IMR-90 (cell line): ENCODE data around the gene MBNL3. TPM values are rescaled to one million over a fixed set of nuclear protein-coding genes. Genes with fewer than 3 reads are reported as not detected.

Source experiments
- ATAC-seq: fragments of 200-7000 bp; cut with Tn5 transposase; 2 replicates; pipeline ENCODE4 v1.9.1; 2020; ENCODE audit warnings: low read depth, mild to moderate bottlenecking, moderate library complexity
- BruUV-seq: library from RNA; stranded (reverse); fragments of 400-500 nt; replicated peaks from 2 replicates; lab custom pipeline; 2021; lab: Mats Ljungman, UMichigan
- CTCF ChIA-PET: fragments of 300-600 bp; formaldehyde crosslinking; extraction: SDS; loops from one replicate; lab custom pipeline; 2021; ENCODE audit warnings: antibody characterized with exemption; lab: Yijun Ruan, JAX
- POLR2A ChIA-PET: fragments of 300-600 bp; sonication (Branson Sonifier 250); formaldehyde crosslinking; loops from one replicate; lab custom pipeline; 2022; ENCODE audit warnings: antibody characterized with exemption; ENCODE audit not compliant: unreplicated experiment; lab: Charles Lee
- DNase-seq: peaks from one replicate; pipeline ENCODE4 v3.0.0; 2013
- H2AFZ ChIP-seq: replicated peaks from 2 replicates; pipeline ENCODE3; 2013; ENCODE audit warnings: low read length, mild to moderate bottlenecking; ENCODE audit not compliant: poor library complexity
- H2AK5ac ChIP-seq: 2 replicates; pipeline ENCODE4 v1.6.1; 2013; ENCODE audit warnings: low read depth, low read length, inconsistent platforms
- H2AK9ac ChIP-seq: replicated peaks from 2 replicates; pipeline ENCODE3; 2013; ENCODE audit warnings: mild to moderate bottlenecking, low read depth, low read length, moderate library complexity; ENCODE audit not compliant: poor library complexity
- H2BK120ac ChIP-seq: 2 replicates; pipeline ENCODE4 v1.6.1; 2013; ENCODE audit warnings: low read depth, low read length, inconsistent platforms
- H2BK15ac ChIP-seq: 3 replicates; pipeline ENCODE4 v1.6.1; 2013; ENCODE audit warnings: low read depth, low read length, inconsistent platforms
- H2BK20ac ChIP-seq: 2 replicates; pipeline ENCODE4 v1.6.1; 2013; ENCODE audit warnings: low read depth, mild to moderate bottlenecking, inconsistent platforms, low read length, moderate library complexity
- H2BK5ac ChIP-seq: 2 replicates; pipeline ENCODE4 v1.6.1; 2013; ENCODE audit warnings: mild to moderate bottlenecking, low read depth, low read length, inconsistent platforms; ENCODE audit not compliant: poor library complexity, severe bottlenecking
- H3K14ac ChIP-seq: replicated peaks from 2 replicates; pipeline ENCODE4 v1.6.1; 2013; ENCODE audit warnings: low read depth, low read length, inconsistent platforms
- H3K18ac ChIP-seq: 2 replicates; pipeline ENCODE4 v1.6.1; 2013; ENCODE audit warnings: low read depth, low read length, control low read depth
- H3K23ac ChIP-seq: 2 replicates; pipeline ENCODE4 v1.6.1; 2013; ENCODE audit warnings: low read depth, low read length, inconsistent platforms
- H3K27ac ChIP-seq: 2 replicates; pipeline ENCODE4 v1.5.1; 2013; ENCODE audit warnings: mild to moderate bottlenecking, control low read depth, low read length; ENCODE audit not compliant: insufficient read depth
- H3K27me3 ChIP-seq: 2 replicates; pipeline ENCODE4 v1.6.1; 2013; ENCODE audit warnings: low read length; ENCODE audit not compliant: control insufficient read depth, insufficient read depth
- H3K36me3 ChIP-seq: 2 replicates; pipeline ENCODE4 v1.6.1; 2013; ENCODE audit warnings: low read length, mixed read lengths; ENCODE audit not compliant: control insufficient read depth, insufficient read depth
- H3K4ac ChIP-seq: 2 replicates; pipeline ENCODE4 v1.6.1; 2013; ENCODE audit warnings: low read depth, low read length, inconsistent platforms
- H3K4me1 ChIP-seq: 2 replicates; pipeline ENCODE4 v1.6.1; 2013; ENCODE audit warnings: low read length, mixed read lengths; ENCODE audit not compliant: control insufficient read depth, insufficient read depth
- H3K4me2 ChIP-seq: 2 replicates; pipeline ENCODE4 v1.6.1; 2013; ENCODE audit warnings: low read depth, mild to moderate bottlenecking, control low read depth, low read length, moderate library complexity
- H3K4me3 ChIP-seq: 2 replicates; pipeline ENCODE4 v1.5.1; 2013; ENCODE audit warnings: low read depth, mild to moderate bottlenecking, control low read depth, low read length, moderate library complexity; ENCODE audit not compliant: insufficient read depth
- H3K56ac ChIP-seq: 2 replicates; pipeline ENCODE4 v1.6.1; 2013; ENCODE audit warnings: low read length, inconsistent platforms; ENCODE audit not compliant: insufficient read depth; ENCODE audit errors: extremely low read depth
- H3K79me1 ChIP-seq, 2 experiments: 2 replicates each; pipeline ENCODE4 v1.6.1; 2013; ENCODE audit warnings: low read length in 2 of 2, inconsistent platforms in 1 of 2, low read depth in 1 of 2
- H3K9ac ChIP-seq: 2 replicates; pipeline ENCODE4 v1.6.1; 2013; ENCODE audit warnings: low read depth, low read length, control low read depth
- H3K9me1 ChIP-seq: 2 replicates; pipeline ENCODE4 v1.6.1; 2013; ENCODE audit warnings: low read length, inconsistent platforms; ENCODE audit not compliant: insufficient read depth
- H3K9me3 ChIP-seq: 2 replicates; pipeline ENCODE4 v1.6.1; 2013; ENCODE audit warnings: low read length; ENCODE audit not compliant: control insufficient read depth, insufficient read depth
- H4K20me1 ChIP-seq: 2 replicates; pipeline ENCODE4 v1.6.1; 2013; ENCODE audit warnings: low read length, inconsistent platforms; ENCODE audit not compliant: insufficient read depth
- H4K5ac ChIP-seq: 2 replicates; pipeline ENCODE4 v1.6.1; 2013; ENCODE audit warnings: mild to moderate bottlenecking, low read depth, low read length, control low read depth
- H4K8ac ChIP-seq, 2 experiments: 2 replicates each; pipeline ENCODE4 v1.6.1; 2013; ENCODE audit warnings: low read depth in 2 of 2, low read length in 2 of 2, control low read depth in 1 of 2, inconsistent platforms in 1 of 2
- H4K91ac ChIP-seq: 2 replicates; pipeline ENCODE4 v1.6.1; 2013; ENCODE audit warnings: low read depth, low read length, inconsistent platforms; ENCODE audit not compliant: insufficient read depth
- CEBPB ChIP-seq: IDR thresholded peaks from 2 replicates; pipeline ENCODE4 v1.6.1; 2012; ENCODE audit warnings: low read depth, low read length, improper control_type of control experiment
- CHD1 ChIP-seq: IDR thresholded peaks from 2 replicates; pipeline ENCODE4 v1.6.1; 2012; ENCODE audit warnings: low read depth, low read length, improper control_type of control experiment
- FOS ChIP-seq: fragments of 150-350 bp; IDR thresholded peaks from 2 replicates; pipeline ENCODE4 v1.6.1; 2016; ENCODE audit warnings: low read depth, low read length
- MAZ ChIP-seq: IDR thresholded peaks from 2 replicates; pipeline ENCODE4 v1.6.1; 2012; ENCODE audit warnings: low read depth, mild to moderate bottlenecking, low read length, improper control_type of control experiment, moderate library complexity, borderline replicate concordance
- MXI1 ChIP-seq: IDR thresholded peaks from 2 replicates; pipeline ENCODE4 v1.6.1; 2012; ENCODE audit warnings: low read depth, mild to moderate bottlenecking, low read length, moderate library complexity, borderline replicate concordance
- POLR2A ChIP-seq: IDR thresholded peaks from 2 replicates; pipeline ENCODE4 v1.6.1; 2012; ENCODE audit warnings: mild to moderate bottlenecking, low read depth, low read length
- RCOR1 ChIP-seq: IDR thresholded peaks from 2 replicates; pipeline ENCODE4 v1.6.1; 2012; ENCODE audit warnings: mild to moderate bottlenecking, low read length, improper control_type of control experiment; ENCODE audit not compliant: insufficient replicate concordance
- RFX5 ChIP-seq: IDR thresholded peaks from 2 replicates; pipeline ENCODE4 v1.8.0; 2012; ENCODE audit warnings: low read depth, mild to moderate bottlenecking, low read length, moderate library complexity
- WGBS, 2 experiments: methylation state at CpG; one replicate each; pipeline versions ENCODE4 v1.1.5 to v1.1.7; 2013; ENCODE audit warnings: missing lambda C conversion rate in 2 of 2; ENCODE audit not compliant: insufficient read length in 1 of 2; ENCODE audit errors: extremely low coverage in 2 of 2; 5-methylcytosine and 5-hydroxymethylcytosine counted together
- dilution Hi-C: fragments of 300-500 bp; cut with HindIII; formaldehyde crosslinking; loops from one replicate; pipeline ENCODE4 v1.14.3; 2018; ENCODE audit warnings: low sequenced_read_pairs; ENCODE audit not compliant: unreplicated experiment
- in situ Hi-C: fragments of 300-500 bp; cut with MboI; formaldehyde crosslinking; loops from 3 replicates; pipeline ENCODE4 v1.14.3; 2019; ENCODE audit warnings: low sequenced_read_pairs, inconsistent platforms, mixed read lengths
- intact Hi-C: fragments of 100-400 bp; cut with micrococcal nuclease; formaldehyde crosslinking; loops from 2 replicates; pipeline ENCODE4 v1.10.0; 2022
- polyA plus RNA-seq, 3 experiments: library from polyadenylated mRNA; depleted of rRNA; stranded (reverse); fragments of >200 nt; gene quantifications; 2 replicates each; pipeline ENCODE4 v1.2.3, GENCODE V29; 2012; ENCODE audit warnings: low replicate concordance in 1 of 3
- total RNA-seq: library from RNA; depleted of rRNA; stranded (reverse); fragments of >200 nt; gene quantifications from 2 replicates; pipeline ENCODE4 v1.2.3, GENCODE V29; 2012
- TF ChIP-seq, protein P1 (sequence below): conservative IDR thresholded peaks from 2 replicates; pipeline ENCODE4 v1.5.1; 2012; ENCODE audit warnings: mild to moderate bottlenecking, low read depth, low read length, improper control_type of control experiment
- TF ChIP-seq, protein P2 (sequence below): fragments of 150-350 bp; IDR thresholded peaks from 2 replicates; pipeline ENCODE4 v1.6.1; 2017; ENCODE audit warnings: mild to moderate bottlenecking, antibody characterized with exemption, low read length, low read depth

The MBNL3 gene
- total and polyA plus RNA-seq, 2 of the 4 experiments (the other 2 are of a cell fraction): 0.32 to 1.1 TPM

DNA sequence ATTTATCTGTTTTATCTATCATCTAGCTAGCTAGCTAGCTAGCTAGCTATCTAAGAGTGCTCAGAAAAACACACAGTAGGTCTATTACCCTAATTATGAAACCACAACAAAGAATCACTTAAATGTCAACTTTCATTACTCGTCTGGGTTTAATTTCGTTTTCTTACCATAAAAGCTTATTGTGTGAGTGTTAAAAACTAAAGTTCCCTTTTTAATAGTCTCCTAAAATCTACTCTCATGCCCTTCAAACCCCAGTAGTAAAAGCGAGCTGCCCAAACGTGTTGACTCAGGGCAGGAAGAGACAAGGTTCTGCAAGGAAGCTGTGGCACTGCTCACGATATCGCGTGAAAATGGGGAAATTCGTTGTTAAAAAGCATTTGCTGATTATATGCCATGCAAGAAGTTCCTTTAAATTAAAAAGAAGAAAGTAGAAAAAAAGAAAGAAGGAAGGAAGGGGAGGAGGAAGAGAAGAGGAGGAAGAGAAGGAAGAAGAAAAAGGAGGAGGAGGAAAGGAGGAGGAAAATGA is 595 bp downstream of the MBNL3 start:
- 0 out of 2 replicates have a peak, but pooled peaks have one; percentile 36 for ATAC-seq
- H2BK15ac ChIP-seq: no peak overlapping the region
- POLR2A ChIA-PET: no interaction called here
- no peak overlapping the region for H2AK9ac ChIP-seq
- no peak overlapping the region for H3K27ac ChIP-seq
- dilution Hi-C loops (no loop called here), in situ Hi-C loops (no loop called here), intact Hi-C loops (loop anchor here (5.0 kb wide), 2 partner anchors 251 to 271 kb away; partner anchors contain the start of gene RAP2C)
- DNase-seq: peak; percentile 10
- no peak overlapping the region for H4K91ac ChIP-seq
- no peak overlapping the region for H4K8ac ChIP-seq
- no peak overlapping the region for H3K56ac ChIP-seq
- no peak overlapping the region for H2AFZ ChIP-seq
- no peaks in the 10 kb centered on the region for H4K20me1 ChIP-seq
- CTCF ChIA-PET: no interaction called here
- WGBS, 2 experiments: 60% methylated on average over 1 of the region's 8 CpGs; no CpG with 5 or more reads in 1 of the 2 experiments
- no peak overlapping the region for H3K23ac ChIP-seq
- H2BK5ac ChIP-seq: no peak overlapping the region
- H2BK120ac ChIP-seq: no peak overlapping the region
- BruUV-seq: no TSS peak
- H3K4me3 ChIP-seq: peak overlapping the region; percentile 46
- H3K4me1 ChIP-seq: no peaks in the 10 kb centered on the region
- H2AK5ac ChIP-seq: no peak overlapping the region
- peak overlapping the region; percentile 61 for H3K4me2 ChIP-seq
- H3K79me1 ChIP-seq: no peaks in the 10 kb centered on the region
- H4K5ac ChIP-seq: no peak overlapping the region
- no peak overlapping the region for H3K18ac ChIP-seq
- no peak overlapping the region for H3K14ac ChIP-seq
- peaks cover 19% of the 10 kb centered on the region for H3K27me3 ChIP-seq
- TF ChIP-seq RCOR1: no peak
- TF ChIP-seq, protein P1, sequence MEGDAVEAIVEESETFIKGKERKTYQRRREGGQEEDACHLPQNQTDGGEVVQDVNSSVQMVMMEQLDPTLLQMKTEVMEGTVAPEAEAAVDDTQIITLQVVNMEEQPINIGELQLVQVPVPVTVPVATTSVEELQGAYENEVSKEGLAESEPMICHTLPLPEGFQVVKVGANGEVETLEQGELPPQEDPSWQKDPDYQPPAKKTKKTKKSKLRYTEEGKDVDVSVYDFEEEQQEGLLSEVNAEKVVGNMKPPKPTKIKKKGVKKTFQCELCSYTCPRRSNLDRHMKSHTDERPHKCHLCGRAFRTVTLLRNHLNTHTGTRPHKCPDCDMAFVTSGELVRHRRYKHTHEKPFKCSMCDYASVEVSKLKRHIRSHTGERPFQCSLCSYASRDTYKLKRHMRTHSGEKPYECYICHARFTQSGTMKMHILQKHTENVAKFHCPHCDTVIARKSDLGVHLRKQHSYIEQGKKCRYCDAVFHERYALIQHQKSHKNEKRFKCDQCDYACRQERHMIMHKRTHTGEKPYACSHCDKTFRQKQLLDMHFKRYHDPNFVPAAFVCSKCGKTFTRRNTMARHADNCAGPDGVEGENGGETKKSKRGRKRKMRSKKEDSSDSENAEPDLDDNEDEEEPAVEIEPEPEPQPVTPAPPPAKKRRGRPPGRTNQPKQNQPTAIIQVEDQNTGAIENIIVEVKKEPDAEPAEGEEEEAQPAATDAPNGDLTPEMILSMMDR: no peak
- no peak for TF ChIP-seq POLR2A
- TF ChIP-seq FOS: no peak
- no peak for TF ChIP-seq MXI1
- TF ChIP-seq, protein P2, sequence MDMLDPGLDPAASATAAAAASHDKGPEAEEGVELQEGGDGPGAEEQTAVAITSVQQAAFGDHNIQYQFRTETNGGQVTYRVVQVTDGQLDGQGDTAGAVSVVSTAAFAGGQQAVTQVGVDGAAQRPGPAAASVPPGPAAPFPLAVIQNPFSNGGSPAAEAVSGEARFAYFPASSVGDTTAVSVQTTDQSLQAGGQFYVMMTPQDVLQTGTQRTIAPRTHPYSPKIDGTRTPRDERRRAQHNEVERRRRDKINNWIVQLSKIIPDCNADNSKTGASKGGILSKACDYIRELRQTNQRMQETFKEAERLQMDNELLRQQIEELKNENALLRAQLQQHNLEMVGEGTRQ: no peak
- TF ChIP-seq CHD1: no peak
- no peak for TF ChIP-seq RFX5
- TF ChIP-seq CEBPB: no peak
- no peak for TF ChIP-seq MAZ
- H3K9me3 ChIP-seq: no peaks in the 10 kb centered on the region
- no peak overlapping the region for H3K4ac ChIP-seq
- H3K9ac ChIP-seq: no peak overlapping the region
- no peaks in the 10 kb centered on the region for H3K36me3 ChIP-seq
- H3K9me1 ChIP-seq: no peaks in the 10 kb centered on the region
- H2BK20ac ChIP-seq: no peak overlapping the region
